ENCODE measurements around the gene EID2.

EID2 gene

GRCh38 chr19:39516270-39516669 lies 23.7 kb downstream of the EID2 start:
- DNase-seq (ENCODE audit: extremely low read depth, insufficient read length) = peak; percentile 23

GRCh38 chr19:39515551-39516191 lies 24.3 kb downstream of the EID2 start:
- peak overlapping the region; percentile 35 for H3K4me3 ChIP-seq (replicated peaks; ENCODE audit: low read depth, low read length)
- H3K36me3 ChIP-seq (ENCODE audit: control insufficient read depth, insufficient read depth, low read length) = no peaks in the 10 kb centered on the region
- H3K27me3 ChIP-seq (replicated peaks; ENCODE audit: control insufficient read depth, insufficient read depth, low read length) = no peaks in the 10 kb centered on the region; the same call in none of the 2 replicates
- no peak for DNase-seq (ENCODE audit: extremely low read depth, insufficient read length)
- TF ChIP-seq CTCF (IDR thresholded peaks at IDR 0.05; ENCODE audit: insufficient read depth, low read length, poor library complexity, severe bottlenecking) = no peak

More at GRCh38 chr19:39516270-39516669, 23.7 kb downstream of the EID2 start:
- Histone ChIP-seq H3K27me3 (replicated peaks; ENCODE audit: control insufficient read depth, insufficient read depth, low read length) (no peaks in the 10 kb centered on the region; the same call in none of the 2 replicates), H3K4me3 (replicated peaks; ENCODE audit: low read depth, low read length) (no peak overlapping the region), H3K36me3 (ENCODE audit: control insufficient read depth, insufficient read depth, low read length) (no peaks in the 10 kb centered on the region)
- no peak for TF ChIP-seq CTCF (IDR thresholded peaks at IDR 0.05; ENCODE audit: insufficient read depth, low read length, poor library complexity, severe bottlenecking)

- H3K36me3 ChIP-seq (ENCODE audit: control insufficient read depth, insufficient read depth, low read length) = no peaks in the 10 kb centered on the region
- TF ChIP-seq CTCF (IDR thresholded peaks at IDR 0.05; ENCODE audit: insufficient read depth, low read length, poor library complexity, severe bottlenecking) = peak; percentile 34
- peak within 1 kb of the TSS; percentile 35 for H3K4me3 ChIP-seq (replicated peaks; ENCODE audit: low read depth, low read length)
Observed at GRCh38 chr19:39514840-39515550, 25.0 kb downstream of the EID2 start, which contains the start of gene SELENOV. TSS of gene SELENOV (plus strand) at chr19:39515139. CDS start at chr19:39515213, 74 bp downstream.

GRCh38 chr19:39512988-39513387 lies 27.0 kb downstream of the EID2 start:
- Histone ChIP-seq H3K27me3 (replicated peaks; ENCODE audit: control insufficient read depth, insufficient read depth, low read length) (no peaks in the 10 kb centered on the region; the same call in none of the 2 replicates), H3K36me3 (ENCODE audit: control insufficient read depth, insufficient read depth, low read length) (no peaks in the 10 kb centered on the region), H3K4me3 (replicated peaks; ENCODE audit: low read depth, low read length) (no peak overlapping the region)
- TF ChIP-seq CTCF (IDR thresholded peaks at IDR 0.05; ENCODE audit: insufficient read depth, low read length, poor library complexity, severe bottlenecking) = no peak
- DNase-seq (ENCODE audit: extremely low read depth, insufficient read length) = no peak

More at GRCh38 chr19:39514840-39515550, 25.0 kb downstream of the EID2 start, which contains the start of gene SELENOV:
- no peaks in the 10 kb centered on the region; the same call in none of the 2 replicates for H3K27me3 ChIP-seq (replicated peaks; ENCODE audit: control insufficient read depth, insufficient read depth, low read length)
- DNase-seq (ENCODE audit: extremely low read depth, insufficient read length) = peak; percentile 27

- Histone ChIP-seq H3K27me3 (replicated peaks; ENCODE audit: control insufficient read depth, insufficient read depth, low read length) (no peaks in the 10 kb centered on the region; the same call in 1 of the 2 replicates), H3K4me3 (replicated peaks; ENCODE audit: low read depth, low read length) (no peak overlapping the region)
Observed at GRCh38 chr19:39509233-39509632, 30.7 kb downstream of the EID2 start.

More at GRCh38 chr19:39509233-39509632, 30.7 kb downstream of the EID2 start:
- DNase-seq (ENCODE audit: extremely low read depth, insufficient read length) = no peak
- H3K36me3 ChIP-seq (ENCODE audit: control insufficient read depth, insufficient read depth, low read length) = no peaks in the 10 kb centered on the region
- TF ChIP-seq CTCF (IDR thresholded peaks at IDR 0.05; ENCODE audit: insufficient read depth, low read length, poor library complexity, severe bottlenecking) = no peak
